GM12865 (cell line): ENCODE results near the gene PAFAH1B2.

Experiments used
- DNase-seq: peaks from one replicate; pipeline ENCODE4 v3.0.0; 2010; ENCODE audit warnings: low read depth
- H3K4me3 ChIP-seq: 2 replicates; pipeline ENCODE4 v1.5.1; 2011; ENCODE audit warnings: mild to moderate bottlenecking, low read depth, low read length, control low read depth
- TF ChIP-seq, protein P1 (sequence below): IDR thresholded peaks from 2 replicates; pipeline ENCODE4 v1.5.1; 2011; ENCODE audit warnings: low read length, control low read depth, low read depth, inconsistent platforms; ENCODE audit not compliant: insufficient read depth; ENCODE audit errors: missing control alignments

Gene PAFAH1B2

DNA sequence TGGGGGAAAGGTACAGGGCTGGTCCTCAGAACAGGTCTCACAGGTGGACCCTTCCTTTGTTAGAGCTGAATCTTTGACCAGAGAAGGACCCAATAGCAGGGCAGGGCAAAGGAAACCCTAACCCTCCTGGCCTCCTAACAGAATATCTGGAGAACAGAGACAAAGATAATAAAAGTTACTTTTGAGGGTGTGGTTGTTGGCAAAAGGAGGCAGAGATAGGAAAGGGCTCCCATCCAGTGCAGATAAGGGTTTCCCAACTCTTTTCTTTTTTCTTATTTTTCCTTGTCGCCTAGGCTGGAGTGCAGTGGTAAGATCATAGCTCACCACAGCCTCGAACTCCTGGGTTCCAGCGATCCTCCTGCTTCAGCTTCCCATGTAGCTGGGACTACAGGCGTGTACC, 75.9 kb downstream of the PAFAH1B2 start:
- no peak for DNase-seq
- TF ChIP-seq, protein P1, sequence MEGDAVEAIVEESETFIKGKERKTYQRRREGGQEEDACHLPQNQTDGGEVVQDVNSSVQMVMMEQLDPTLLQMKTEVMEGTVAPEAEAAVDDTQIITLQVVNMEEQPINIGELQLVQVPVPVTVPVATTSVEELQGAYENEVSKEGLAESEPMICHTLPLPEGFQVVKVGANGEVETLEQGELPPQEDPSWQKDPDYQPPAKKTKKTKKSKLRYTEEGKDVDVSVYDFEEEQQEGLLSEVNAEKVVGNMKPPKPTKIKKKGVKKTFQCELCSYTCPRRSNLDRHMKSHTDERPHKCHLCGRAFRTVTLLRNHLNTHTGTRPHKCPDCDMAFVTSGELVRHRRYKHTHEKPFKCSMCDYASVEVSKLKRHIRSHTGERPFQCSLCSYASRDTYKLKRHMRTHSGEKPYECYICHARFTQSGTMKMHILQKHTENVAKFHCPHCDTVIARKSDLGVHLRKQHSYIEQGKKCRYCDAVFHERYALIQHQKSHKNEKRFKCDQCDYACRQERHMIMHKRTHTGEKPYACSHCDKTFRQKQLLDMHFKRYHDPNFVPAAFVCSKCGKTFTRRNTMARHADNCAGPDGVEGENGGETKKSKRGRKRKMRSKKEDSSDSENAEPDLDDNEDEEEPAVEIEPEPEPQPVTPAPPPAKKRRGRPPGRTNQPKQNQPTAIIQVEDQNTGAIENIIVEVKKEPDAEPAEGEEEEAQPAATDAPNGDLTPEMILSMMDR, result no peak
- H3K4me3 ChIP-seq, result no peak overlapping the region

DNA sequence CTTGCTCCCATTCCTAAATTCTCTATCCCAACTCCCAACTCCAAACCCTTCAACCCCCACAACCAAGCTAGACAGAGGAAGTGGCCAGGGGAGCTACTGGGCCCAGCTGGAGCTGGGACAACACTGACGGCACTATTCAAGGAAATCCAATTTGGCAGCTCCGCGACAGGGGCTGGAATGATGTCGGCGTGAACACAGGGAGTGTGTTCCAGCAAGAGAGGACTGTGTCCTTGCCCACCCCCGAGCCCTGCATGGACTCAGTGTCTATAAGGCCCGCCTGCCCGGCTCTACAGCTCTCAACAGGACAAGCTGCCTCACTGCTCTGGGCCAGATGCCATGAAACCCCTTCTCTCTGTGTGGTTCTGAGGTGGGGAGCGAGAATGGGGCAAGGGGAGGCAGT, 76.5 kb downstream of the PAFAH1B2 start:
- DNase-seq, result no peak
- no peak overlapping the region for H3K4me3 ChIP-seq
- TF ChIP-seq, protein P1, result no peak

DNA sequence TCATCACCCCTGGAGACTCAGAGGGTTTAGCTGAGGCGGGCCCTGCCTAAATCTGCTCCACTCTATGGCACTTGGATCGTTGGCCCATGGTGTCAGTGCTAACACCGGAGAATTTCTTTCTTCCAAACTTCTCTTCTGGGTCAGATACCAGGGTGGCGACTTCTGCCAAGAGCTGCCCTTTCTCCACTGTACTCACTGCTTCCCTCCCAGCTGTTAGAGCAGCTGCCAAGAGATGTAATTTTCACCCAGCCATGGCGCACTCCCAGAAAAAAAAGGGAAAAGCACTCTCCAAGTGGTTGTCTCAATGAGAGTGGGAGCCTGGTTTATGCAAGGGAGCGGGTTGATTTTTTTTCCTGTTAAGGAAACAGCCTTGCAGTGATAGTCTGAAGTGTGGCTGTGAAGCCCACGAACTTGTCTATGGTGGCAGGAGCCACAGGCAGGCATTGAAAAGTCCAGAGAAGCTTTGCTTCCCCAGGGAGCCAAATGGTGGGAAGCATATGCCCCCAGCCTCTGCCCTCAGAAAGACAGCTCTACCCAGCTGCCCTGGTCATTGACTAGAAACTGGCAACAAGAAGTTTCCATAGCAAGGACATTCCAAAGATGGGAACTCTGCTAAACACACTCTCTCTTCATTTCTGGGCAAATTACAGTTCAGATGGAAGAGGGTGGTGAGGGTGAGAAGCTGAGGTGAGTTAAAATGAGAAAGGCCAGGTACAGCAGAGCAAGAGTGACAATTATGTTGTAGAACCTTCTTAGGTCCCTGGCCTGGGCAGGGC, 77.1 kb downstream of the PAFAH1B2 start:
- DNase-seq, result no peak
- TF ChIP-seq, protein P1, result no peak

DNA sequence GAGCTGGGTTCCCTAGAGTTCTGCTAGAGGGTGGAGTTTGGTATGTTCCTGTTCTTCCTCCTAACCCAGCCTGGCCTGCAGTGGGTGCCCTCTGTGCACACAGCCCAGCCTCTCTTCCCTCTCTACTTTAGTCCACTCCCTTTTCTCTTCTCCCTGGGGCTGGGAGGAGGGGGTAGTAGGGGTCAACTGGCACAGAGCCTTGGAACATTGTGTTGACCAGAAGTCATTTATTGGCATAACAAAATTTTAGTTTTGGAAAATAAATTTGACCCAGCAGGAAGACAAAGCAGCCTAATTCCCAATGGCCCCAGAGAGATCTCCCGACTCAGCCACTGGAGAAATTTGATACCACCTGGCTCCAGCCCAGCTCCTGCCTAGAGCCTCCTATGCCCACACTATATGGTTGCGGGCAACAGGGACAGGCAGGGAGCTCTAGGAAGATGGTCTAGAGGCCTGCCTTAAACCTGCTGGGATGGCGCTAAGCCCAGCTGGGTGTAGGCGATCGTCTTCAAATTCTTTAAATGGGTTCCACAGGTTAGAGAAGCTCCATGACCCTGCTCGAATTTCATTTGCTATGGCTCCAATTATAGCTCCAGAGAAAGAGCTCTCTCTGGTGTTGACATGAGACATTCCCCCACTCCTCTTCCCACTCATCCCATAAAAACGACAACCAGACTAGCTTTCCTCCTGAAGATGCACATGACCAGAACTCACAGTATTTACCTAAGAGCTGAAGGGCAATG, 77.9 kb downstream of the PAFAH1B2 start:
- no peak overlapping the region for H3K4me3 ChIP-seq
- DNase-seq, result no peak

More for the DNA sequence above, 77.1 kb downstream of the PAFAH1B2 start:
- no peak overlapping the region for H3K4me3 ChIP-seq

DNA sequence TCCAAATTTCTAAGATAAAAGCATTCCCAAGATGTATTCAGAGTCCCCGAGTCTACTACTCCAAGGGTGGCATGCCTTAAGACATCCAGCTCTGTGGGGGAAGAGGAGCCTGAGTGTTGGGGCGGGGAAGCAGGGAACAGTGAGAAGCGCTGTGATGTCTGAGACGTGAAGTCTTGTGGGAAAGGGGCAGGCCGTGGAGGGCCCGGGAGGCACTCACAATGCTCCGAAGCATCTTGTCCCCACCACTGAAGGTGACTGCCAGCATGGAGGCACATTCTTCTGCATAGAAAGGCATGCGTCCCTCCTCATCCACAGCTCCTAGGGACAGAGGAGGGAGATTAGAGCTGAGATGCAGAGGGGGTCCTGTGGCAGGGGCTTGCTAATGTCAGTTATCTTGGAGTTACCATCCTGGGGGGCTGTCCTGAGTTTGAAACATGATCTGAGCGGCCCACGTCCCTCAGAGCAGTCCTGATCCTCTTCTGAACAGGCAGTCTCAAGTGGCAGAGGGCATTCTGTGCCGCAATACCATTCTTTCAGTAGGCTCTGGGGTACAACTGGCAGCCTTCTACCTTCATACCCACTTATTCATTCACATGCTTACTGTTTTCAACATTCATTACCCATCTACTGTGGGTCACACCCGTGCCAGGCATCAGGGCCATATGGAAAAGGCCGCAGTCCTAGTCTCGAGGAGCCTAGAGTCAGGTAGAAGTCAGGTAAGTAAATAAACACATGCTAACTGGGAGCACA, 79.1 kb downstream of the PAFAH1B2 start:
- H3K4me3 ChIP-seq, result no peak overlapping the region
- no peak for DNase-seq
- TF ChIP-seq, protein P1, result no peak

More for the DNA sequence above, 77.9 kb downstream of the PAFAH1B2 start:
- TF ChIP-seq, protein P1, result no peak

DNA sequence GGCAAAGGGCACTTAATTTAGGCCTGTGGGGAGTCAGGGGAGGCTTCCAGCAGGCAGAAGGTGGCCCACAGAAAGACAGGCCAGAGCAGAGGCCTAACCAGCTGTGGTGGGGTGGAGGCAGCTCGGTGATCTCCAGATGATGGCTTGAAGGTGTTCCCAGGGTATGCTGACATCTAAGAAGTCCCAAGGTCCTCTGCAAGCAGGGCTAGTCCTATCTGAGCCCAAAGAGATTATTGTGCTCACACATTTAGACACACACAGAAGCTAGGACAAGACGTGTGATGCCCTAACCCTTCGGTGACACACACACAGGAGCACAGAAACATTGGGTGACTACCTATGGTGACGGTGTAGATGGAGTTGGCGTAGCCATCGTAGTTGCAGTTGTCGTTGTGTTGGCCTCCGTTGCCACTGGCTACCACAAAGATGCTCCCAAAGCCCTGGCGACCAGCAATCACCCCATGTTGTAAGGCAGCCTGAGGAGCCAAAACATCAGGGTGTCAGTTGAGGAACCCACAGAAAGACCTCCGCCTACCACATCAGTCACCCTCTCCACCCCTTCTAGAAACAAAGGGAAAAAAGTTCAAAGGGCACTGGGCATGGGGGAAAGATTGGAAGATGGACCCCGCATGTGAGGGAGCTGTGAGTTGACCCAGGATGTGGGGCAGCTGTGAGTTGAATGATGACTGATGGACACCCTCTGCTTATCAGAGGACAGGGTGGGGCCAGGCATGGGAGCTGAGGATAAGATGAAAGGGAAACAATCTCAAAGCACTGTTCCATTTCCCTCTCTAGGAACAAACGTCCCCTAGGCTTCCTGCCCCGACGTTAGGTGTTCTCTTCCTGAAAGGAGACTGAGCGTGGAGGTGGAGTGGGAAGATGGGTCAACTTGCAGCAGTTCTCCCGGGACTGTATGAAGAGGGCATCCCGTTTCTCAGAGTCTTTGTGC, 79.9 kb downstream of the PAFAH1B2 start:
- TF ChIP-seq, protein P1, result no peak
- DNase-seq, result no peak

More for the DNA sequence above, 79.9 kb downstream of the PAFAH1B2 start:
- H3K4me3 ChIP-seq, result no peak overlapping the region
